K562 (cell line): ENCODE measurements around the gene INTS6. TPM values are rescaled to one million over a fixed set of nuclear protein-coding genes. Genes with fewer than 3 reads are reported as not detected.
"Not testable (repeated sequence)": the region's sequence is repeated elsewhere in the genome, so short reads cannot be mapped to it uniquely, and the experiment has no call there.

Experiments
- ATAC-seq: fragments of 200-7000 bp; cut with Tn5 transposase; 3 replicates; pipeline ENCODE4 v1.9.1; 2020; ENCODE audit warnings: moderate library complexity
- BruUV-seq: library from RNA; stranded (reverse); fragments of 400-500 nt; replicated peaks from 2 replicates; lab custom pipeline; 2021; lab: Mats Ljungman, UMichigan
- CTCF ChIA-PET: fragments of 300-600 bp; formaldehyde crosslinking; extraction: SDS; loops from one replicate; lab custom pipeline; 2021; ENCODE audit warnings: low intra/inter-chr PET ratio; lab: Yijun Ruan, JAX
- POLR2A ChIA-PET: fragments of 300-600, 350-650 bp; sonication (Branson Sonifier 250); formaldehyde crosslinking; extraction: SDS; loops from one replicate; lab custom pipeline; 2021; ENCODE audit warnings: antibody characterized with exemption, inconsistent platforms; lab: Yijun Ruan, JAX
- DNase-seq, 4 experiments: peaks; one replicate each; pipeline versions ENCODE4 v3.0.0 to v3.0.0-alpha.2; 2011 to 2018; ENCODE audit warnings: low spot score in 3 of 4, mixed read lengths in 3 of 4; ENCODE audit errors: extremely low read depth in 1 of 4
- FAIRE-seq: peaks from 2 replicates; lab custom pipeline; 2011; peaks lifted over from hg19 to GRCh38; lab: Jason Lieb, UNC
- H2AFZ ChIP-seq: 2 replicates; pipeline ENCODE4 v1.6.0; 2011; ENCODE audit warnings: low read depth, low read length, control low read depth, inconsistent platforms
- H3K27ac ChIP-seq: fragments of 200-600 bp; 3 replicates; pipeline ENCODE4 v1.8.0; 2011; ENCODE audit warnings: low read depth, mild to moderate bottlenecking, control low read depth, inconsistent platforms, low read length, moderate library complexity, mixed read lengths; ENCODE audit errors: extremely low read depth
- H3K27me3 ChIP-seq, 2 experiments: fragments of 300-600 bp in 1 of 2; 2 replicates in 1 of 2; 3 replicates in 1 of 2; pipeline versions ENCODE4 v1.6.0 to v1.8.0; 2011; ENCODE audit warnings: inconsistent platforms in 2 of 2, low read length in 2 of 2, mild to moderate bottlenecking in 1 of 2, mixed read lengths in 1 of 2, moderate library complexity in 1 of 2; ENCODE audit not compliant: control insufficient read depth in 2 of 2, insufficient read depth in 2 of 2
- H3K36me3 ChIP-seq: fragments of 300-600 bp; 3 replicates; pipeline ENCODE4 v1.8.0; 2011; ENCODE audit warnings: mild to moderate bottlenecking, low read length, inconsistent platforms; ENCODE audit not compliant: control insufficient read depth, insufficient read depth
- H3K4me1 ChIP-seq, 2 experiments: fragments of 200-600 bp in 1 of 2; replicated peaks in 1 of 2; 2 replicates in 1 of 2; 3 replicates in 1 of 2; pipeline versions ENCODE4 v1.5.1 to v1.8.0; 2011; ENCODE audit warnings: inconsistent platforms in 2 of 2, low read length in 2 of 2, mild to moderate bottlenecking in 1 of 2, mixed read lengths in 1 of 2, moderate library complexity in 1 of 2; ENCODE audit not compliant: control insufficient read depth in 2 of 2, insufficient read depth in 2 of 2
- H3K4me2 ChIP-seq: 2 replicates; pipeline ENCODE4 v1.6.1; 2011; ENCODE audit warnings: low read length, control low read depth, inconsistent platforms, mixed read lengths; ENCODE audit not compliant: insufficient read depth
- H3K4me3 ChIP-seq: fragments of 200-600 bp; sonication (generic), shearing (Covaris generic); 2 replicates; pipeline ENCODE4 v1.5.1; 2016; ENCODE audit warnings: control low read depth, inconsistent platforms
- H3K79me2 ChIP-seq: fragments of 200-600 bp; 3 replicates; pipeline ENCODE4 v1.8.0; 2011; ENCODE audit warnings: low read length, inconsistent platforms; ENCODE audit not compliant: control insufficient read depth, insufficient read depth
- H3K9ac ChIP-seq, 2 experiments: 2 replicates each; pipeline versions ENCODE4 v1.6.0 to v1.6.1; 2011; ENCODE audit warnings: low read depth in 2 of 2, low read length in 2 of 2, control low read depth in 1 of 2, inconsistent platforms in 1 of 2, mild to moderate bottlenecking in 1 of 2, mixed read lengths in 1 of 2; ENCODE audit not compliant: insufficient read depth in 1 of 2
- H3K9me1 ChIP-seq: one replicate; pipeline ENCODE4 v1.6.0; 2011; ENCODE audit warnings: inconsistent platforms, mild to moderate bottlenecking, low read length, moderate library complexity; ENCODE audit not compliant: control insufficient read depth, insufficient read depth
- H3K9me3 ChIP-seq: replicated peaks from 2 replicates; pipeline ENCODE4 v1.5.1; 2011; ENCODE audit warnings: low read depth, low read length, inconsistent platforms; ENCODE audit not compliant: control insufficient read depth, insufficient read depth
- H4K20me1 ChIP-seq: replicated peaks from 2 replicates; pipeline ENCODE4 v1.6.1; 2011; ENCODE audit warnings: low read length, inconsistent platforms, mixed read lengths; ENCODE audit not compliant: control insufficient read depth, insufficient read depth
- FOXA3 ChIP-seq, 2 experiments: fragments of 450-650 bp in 1 of 2; sonication (generic) in 1 of 2; formaldehyde crosslinking; IDR thresholded peaks in 1 of 2; conservative IDR thresholded peaks in 1 of 2; 2 replicates each; pipeline versions ENCODE4 v1.4.0 to v1.8.0; 2020 to 2022; ENCODE audit warnings: mild to moderate bottlenecking in 2 of 2, missing genetic modification reagents in 1 of 2
- JUN ChIP-seq, 2 experiments: sonication (generic) in 1 of 2; formaldehyde crosslinking in 1 of 2; IDR thresholded peaks; 2 replicates each; pipeline versions ENCODE4 v1.6.1 to v1.8.0; 2012 to 2022; ENCODE audit warnings: borderline replicate concordance in 2 of 2, mild to moderate bottlenecking in 2 of 2, improper control_type of control experiment in 1 of 2, low read depth in 1 of 2, low read length in 1 of 2, missing genetic modification reagents in 1 of 2
- NR1H2 ChIP-seq: sonication (generic); formaldehyde crosslinking; IDR thresholded peaks from 2 replicates; pipeline ENCODE4 v1.4.0; 2020; ENCODE audit warnings: mild to moderate bottlenecking, missing genetic modification reagents
- TRIM28 ChIP-seq: fragments of 450-650 bp; IDR thresholded peaks from 2 replicates; pipeline ENCODE4 v1.6.1; 2017
- ZNF280A ChIP-seq: fragments of 450-650 bp; IDR thresholded peaks from 2 replicates; pipeline ENCODE4 v1.6.1; 2018; ENCODE audit warnings: mild to moderate bottlenecking, low read depth; ENCODE audit not compliant: partially characterized antibody
- ZNF431 ChIP-seq: sonication (generic); formaldehyde crosslinking; IDR thresholded peaks from 2 replicates; pipeline ENCODE4 v1.8.0; 2022; ENCODE audit warnings: mild to moderate bottlenecking, missing genetic modification reagents
- ZNF77 ChIP-seq: fragments of 250-450 bp; sonication (Bioruptor Pico); IDR thresholded peaks from 2 replicates; pipeline ENCODE4 v1.5.0; 2020
- whole genome bisulfite sequencing: fragments of 100-300 bp; shearing (Covaris generic); methylation state at CpG from one replicate; pipeline ENCODE4 v1.1.6; 2016; ENCODE audit warnings: low coverage, mixed read lengths; ENCODE audit not compliant: insufficient coverage; ENCODE audit errors: missing lambda C conversion rate; 5-methylcytosine and 5-hydroxymethylcytosine counted together
- in situ Hi-C: fragments of 300-500 bp; cut with MboI; formaldehyde crosslinking; loops from 4 replicates; pipeline ENCODE4 v1.15.0; 2018; ENCODE audit warnings: inconsistent platforms, mixed read lengths
- intact Hi-C: fragments of 100-400 bp; cut with micrococcal nuclease; formaldehyde crosslinking; loops from 2 replicates; pipeline ENCODE4 v1.14.2; 2022
- polyA plus RNA-seq, 8 experiments: library from polyadenylated mRNA; depleted of rRNA in 4 of 8; stranded (reverse) in 5 of 8; unstranded in 3 of 8; fragments of >200 nt; fragmentation: Nextera tagmentation in 2 of 8; fragmentation: Illumina TruSeq in 1 of 8; extraction: Ambion mirVana in 2 of 8; extraction: Trizol in 1 of 8; gene quantifications; 2 replicates each; pipeline versions ENCODE4 v1.2.1 to v1.2.3, GENCODE V29; 2011 to 2014; ENCODE audit warnings: inconsistent platforms in 1 of 8, missing spikeins in 1 of 8
- total RNA-seq, 7 experiments: library from RNA; depleted of rRNA in 6 of 7; stranded (reverse); fragments of >200 nt in 6 of 7; fragmentation: Illumina TruSeq in 2 of 7; extraction: Trizol in 2 of 7; gene quantifications; 2 replicates each; pipeline versions ENCODE4 v1.2.1 to v1.2.3, GENCODE V29; 2011 to 2021; ENCODE audit warnings: low replicate concordance in 1 of 7
- TF ChIP-seq, protein P1 (sequence below): fragments of 450-650 bp; IDR thresholded peaks from 2 replicates; pipeline ENCODE4 v1.7.1; 2018; ENCODE audit warnings: mild to moderate bottlenecking, low read depth; ENCODE audit not compliant: partially characterized antibody

Gene INTS6
- total and polyA plus RNA-seq, 9 of the 15 experiments (the other 6 are each of a cell fraction or from before 2014, with no cell fraction given): 3.7 to 29.8 (median 16.1) TPM

DNA sequence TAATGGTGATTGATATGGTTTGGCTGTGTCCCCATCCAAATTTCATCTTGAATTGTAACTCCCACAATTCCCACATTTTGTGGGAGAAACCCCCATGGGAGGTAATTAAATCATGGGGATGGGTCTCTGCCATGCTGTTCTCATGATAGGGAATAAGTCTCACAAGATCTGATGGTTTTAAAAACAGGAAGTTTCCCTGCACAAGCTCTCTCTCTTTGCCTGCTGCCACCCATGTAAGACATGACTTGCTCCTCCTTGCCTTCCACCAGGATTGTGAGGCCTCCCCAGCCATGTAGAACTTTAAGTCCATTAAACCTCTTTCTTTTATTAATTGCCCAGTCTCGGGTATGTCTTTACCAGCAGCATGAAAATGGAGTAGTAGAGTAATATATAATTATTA is 37.5 kb downstream of the INTS6 start:
- H3K9me3 ChIP-seq, POLR2A ChIA-PET, H2AFZ ChIP-seq, CTCF ChIA-PET, H3K27ac ChIP-seq, ATAC-seq, in situ Hi-C loops, H3K27me3 ChIP-seq, intact Hi-C loops, H3K4me1 ChIP-seq, DNase-seq, BruUV-seq, H3K9ac ChIP-seq, H4K20me1 ChIP-seq, FAIRE-seq, H3K9me1 ChIP-seq, H3K4me2 ChIP-seq, H3K4me3 ChIP-seq: not testable (repeated sequence)
- Histone ChIP-seq H3K79me2 (peaks cover 49% of the 10 kb centered on the region), H3K36me3 (peaks cover 30% of the 10 kb centered on the region; the same call in 1 of the 3 replicates)
- TF ChIP-seq TRIM28 (0 out of 2 replicates have a peak, but pooled peaks have one; percentile 20), ZNF280A (peak; percentile 60), ZNF431 (CRISPR knock-in tag) (peak; percentile 98)
- WGBS: 100% methylated on average over 1 of the region's 1 CpG

DNA sequence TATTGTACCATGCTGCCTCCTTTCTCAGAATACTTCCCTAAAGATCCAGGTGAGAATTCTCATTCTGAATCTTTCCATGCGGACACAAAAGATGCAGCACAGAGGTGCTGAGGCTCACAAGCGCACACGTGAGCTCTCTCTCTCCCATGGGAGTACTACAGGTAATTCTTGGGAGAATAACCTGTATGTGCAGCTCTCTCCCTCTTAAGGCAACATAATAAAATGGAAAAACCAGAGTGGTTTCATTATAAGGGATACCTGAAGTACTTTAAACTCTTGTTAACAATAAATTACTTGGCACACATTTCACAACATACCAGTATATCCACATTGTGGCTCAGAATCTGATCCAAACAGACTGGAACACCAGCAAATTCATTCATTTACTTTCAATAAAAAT is 40.4 kb downstream of the INTS6 start:
- no peak overlapping the region for H3K9ac ChIP-seq
- no peak overlapping the region for H3K27ac ChIP-seq
- 96% methylated on average over 3 of the region's 3 CpGs for WGBS
- intact Hi-C loops: no loop called here
- no peaks in the 10 kb centered on the region for H3K9me1 ChIP-seq
- in situ Hi-C loops: no loop called here
- H3K79me2 ChIP-seq: peaks cover 57% of the 10 kb centered on the region
- BruUV-seq: no TSS peak
- CTCF ChIA-PET: interaction anchor here (0.6 kb wide), 1 partner anchor 354 kb away, joined by 3 read pairs; no protein-coding TSS in a partner anchor
- no peaks in the 10 kb centered on the region for H3K27me3 ChIP-seq
- DNase-seq: no peak
- no peaks in the 10 kb centered on the region for H3K4me1 ChIP-seq
- no peak overlapping the region for H3K4me3 ChIP-seq
- TF ChIP-seq JUN (IDR thresholded peaks at IDR 0.05; ENCODE audit: borderline replicate concordance, low read depth, low read length) (no peak), JUN (CRISPR knock-in tag; IDR thresholded peaks at IDR 0.05; ENCODE audit: borderline replicate concordance) (no peak), FOXA3 (CRISPR knock-in tag; conservative IDR thresholded peaks at IDR 0.05 in 1 of 2, IDR thresholded peaks at IDR 0.05 in 1 of 2) (no peak), NR1H2 (no peak), ZNF77 (CRISPR knock-in tag) (no peak)
- TF ChIP-seq, protein P1, sequence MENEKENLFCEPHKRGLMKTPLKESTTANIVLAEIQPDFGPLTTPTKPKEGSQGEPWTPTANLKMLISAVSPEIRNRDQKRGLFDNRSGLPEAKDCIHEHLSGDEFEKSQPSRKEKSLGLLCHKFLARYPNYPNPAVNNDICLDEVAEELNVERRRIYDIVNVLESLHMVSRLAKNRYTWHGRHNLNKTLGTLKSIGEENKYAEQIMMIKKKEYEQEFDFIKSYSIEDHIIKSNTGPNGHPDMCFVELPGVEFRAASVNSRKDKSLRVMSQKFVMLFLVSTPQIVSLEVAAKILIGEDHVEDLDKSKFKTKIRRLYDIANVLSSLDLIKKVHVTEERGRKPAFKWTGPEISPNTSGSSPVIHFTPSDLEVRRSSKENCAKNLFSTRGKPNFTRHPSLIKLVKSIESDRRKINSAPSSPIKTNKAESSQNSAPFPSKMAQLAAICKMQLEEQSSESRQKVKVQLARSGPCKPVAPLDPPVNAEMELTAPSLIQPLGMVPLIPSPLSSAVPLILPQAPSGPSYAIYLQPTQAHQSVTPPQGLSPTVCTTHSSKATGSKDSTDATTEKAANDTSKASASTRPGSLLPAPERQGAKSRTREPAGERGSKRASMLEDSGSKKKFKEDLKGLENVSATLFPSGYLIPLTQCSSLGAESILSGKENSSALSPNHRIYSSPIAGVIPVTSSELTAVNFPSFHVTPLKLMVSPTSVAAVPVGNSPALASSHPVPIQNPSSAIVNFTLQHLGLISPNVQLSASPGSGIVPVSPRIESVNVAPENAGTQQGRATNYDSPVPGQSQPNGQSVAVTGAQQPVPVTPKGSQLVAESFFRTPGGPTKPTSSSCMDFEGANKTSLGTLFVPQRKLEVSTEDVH: no peak
- TF ChIP-seq, all 486 proteins: peak for 0
- peaks cover 3% of the 10 kb centered on the region; the same call in 1 of the 2 replicates for H3K9me3 ChIP-seq
- peaks cover 27% of the 10 kb centered on the region; the same call in 1 of the 3 replicates for H3K36me3 ChIP-seq
- no peak for ATAC-seq
- no peaks in the 10 kb centered on the region for H4K20me1 ChIP-seq
- POLR2A ChIA-PET: no interaction called here
- H2AFZ ChIP-seq: no peak overlapping the region
- FAIRE-seq: no peak
- H3K4me2 ChIP-seq: no peak overlapping the region
